ENCODE data around the gene IARS1.

IARS1 gene

DNA sequence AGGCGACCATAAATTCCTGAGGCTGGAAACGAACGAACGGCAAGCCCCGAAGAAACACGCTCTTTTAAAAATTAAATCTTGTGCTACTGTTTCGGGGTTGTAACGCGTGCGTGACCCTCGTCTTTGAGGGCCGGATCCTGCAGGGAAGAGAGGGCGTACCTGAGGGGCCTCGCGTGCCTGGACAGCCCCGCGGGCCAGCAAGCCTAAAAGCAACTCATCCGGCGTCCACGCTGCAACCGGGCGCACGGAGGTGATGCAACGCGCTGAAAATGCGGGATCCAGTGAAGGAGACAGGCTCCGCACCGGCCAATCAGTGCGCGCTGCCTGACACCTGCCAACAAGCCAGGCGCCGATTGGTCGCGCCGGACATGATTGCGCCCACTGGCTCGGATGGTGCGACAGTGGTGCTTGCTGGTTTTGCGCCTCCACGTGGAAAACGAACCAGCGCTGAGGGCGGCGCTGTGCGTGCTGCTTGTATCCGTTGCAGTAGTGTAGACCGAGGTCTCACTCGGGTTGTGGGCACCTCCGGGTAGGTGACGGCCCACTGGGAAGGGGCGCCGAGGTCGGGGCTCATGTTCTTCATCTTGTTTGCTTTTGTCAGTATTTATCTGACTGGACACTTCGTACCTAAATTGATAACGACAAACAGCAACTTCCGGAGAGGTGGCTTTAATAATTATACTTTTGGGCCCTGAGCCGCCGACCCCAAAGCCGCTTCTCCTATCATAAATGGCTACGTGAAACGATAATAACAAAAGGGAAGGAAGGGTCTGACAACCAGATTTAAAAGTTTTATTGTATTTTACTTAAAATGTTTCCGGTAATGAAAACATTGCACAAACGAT is at the start of gene IARS1:
Gene IARS1, minus strand, starts transcription at position 246 of the 845 bp plus-strand sequence. CDS start 4,278 bp downstream, outside the sequence.
- peak; percentile 98 for DNase-seq

GRCh38 chr9:92342825-92343488 is 49.5 kb upstream of the IARS1 start:
- DNase-seq: no peak

GRCh38 chr9:92341578-92341977 is 48.1 kb upstream of the IARS1 start:
- DNase-seq: no peak

- DNase-seq: no peak
Measured at GRCh38 chr9:92333282-92333634, 39.8 kb upstream of the IARS1 start.

GRCh38 chr9:92332577-92333281 is 39.2 kb upstream of the IARS1 start:
- no peak for DNase-seq

DNA sequence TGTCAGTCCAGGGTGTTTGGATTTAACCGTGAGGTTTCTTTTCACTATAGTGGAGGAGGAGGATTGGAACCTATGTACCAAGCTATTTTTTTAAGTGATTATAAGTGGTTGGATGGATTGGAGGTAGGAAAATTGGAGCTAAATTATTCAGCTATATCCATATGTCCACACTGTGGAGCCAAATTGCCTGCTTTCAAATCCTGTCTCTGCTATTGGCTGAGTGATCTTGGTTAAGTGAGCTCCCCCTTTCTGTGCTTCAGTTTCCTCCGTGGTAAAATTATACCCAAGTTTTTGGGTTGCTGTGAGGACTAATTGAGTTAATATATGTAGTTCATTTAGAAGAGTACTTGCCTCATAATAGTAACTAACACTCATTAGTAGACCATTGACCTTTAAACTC is 34.7 kb upstream of the IARS1 start:
- peak; percentile 71 for DNase-seq

DNA sequence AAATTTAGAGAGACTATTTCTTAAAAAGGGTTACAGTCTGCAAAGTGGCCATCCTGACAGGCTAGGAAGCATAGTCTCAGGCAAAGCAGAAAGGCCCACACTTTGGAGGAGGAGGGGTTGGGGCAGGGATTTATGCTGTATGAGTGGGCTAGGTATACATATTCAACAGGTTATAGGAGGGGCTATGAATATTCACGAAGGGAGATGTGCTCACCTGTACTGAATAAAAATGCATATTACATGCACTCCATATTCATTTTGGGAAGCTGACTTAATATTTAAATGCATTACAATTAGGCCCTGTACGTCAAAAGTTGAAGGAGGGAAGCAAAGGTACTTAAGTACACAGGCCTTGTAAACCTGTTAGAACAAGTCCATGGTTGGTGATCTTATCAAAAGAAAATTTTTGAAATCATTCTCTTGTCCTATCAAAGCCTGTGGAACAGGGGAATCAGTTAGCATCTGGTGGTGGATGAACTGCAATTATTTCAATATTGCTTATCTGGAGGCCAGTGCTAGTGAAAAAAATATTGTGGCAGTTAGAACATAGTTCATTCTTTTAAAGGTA is 33.9 kb upstream of the IARS1 start:
- peak; percentile 36 for DNase-seq

DNA sequence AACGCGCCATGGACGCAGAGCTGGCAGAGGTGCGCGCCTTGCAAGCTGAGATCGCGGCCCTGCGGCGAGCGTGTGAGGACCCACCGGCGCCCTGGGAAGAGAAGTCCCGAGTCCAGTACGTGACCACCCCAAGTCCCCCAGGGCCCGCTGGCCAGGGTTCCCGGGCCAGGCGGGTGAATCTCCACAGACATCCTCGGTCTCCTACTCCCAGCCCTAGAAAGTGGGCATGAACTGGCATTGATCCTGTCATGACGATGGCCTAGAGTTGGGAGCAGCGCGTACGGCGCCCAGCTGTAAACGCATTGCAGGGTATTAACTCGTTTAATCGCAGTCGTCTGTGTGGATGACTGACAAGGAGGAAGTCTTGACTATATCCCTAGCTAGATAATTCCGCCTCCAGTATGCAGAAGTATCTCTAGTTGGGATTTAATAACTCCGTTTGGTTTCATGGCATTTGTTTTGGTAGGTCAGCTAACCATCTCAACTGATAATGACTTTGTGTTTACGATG is 32.5 kb upstream of the IARS1 start:
- peak; percentile 71 for DNase-seq

- DNase-seq: peak; percentile 96
Measured at GRCh38 chr9:92325269-92325990, 31.9 kb upstream of the IARS1 start, which contains the start of the genes CENPP and NOL8. Gene CENPP (plus strand): TSS chr9:92325953. Gene NOL8 (minus strand): TSS chr9:92325350. CDS start chr9:92324161, 1,189 bp downstream.

DNA sequence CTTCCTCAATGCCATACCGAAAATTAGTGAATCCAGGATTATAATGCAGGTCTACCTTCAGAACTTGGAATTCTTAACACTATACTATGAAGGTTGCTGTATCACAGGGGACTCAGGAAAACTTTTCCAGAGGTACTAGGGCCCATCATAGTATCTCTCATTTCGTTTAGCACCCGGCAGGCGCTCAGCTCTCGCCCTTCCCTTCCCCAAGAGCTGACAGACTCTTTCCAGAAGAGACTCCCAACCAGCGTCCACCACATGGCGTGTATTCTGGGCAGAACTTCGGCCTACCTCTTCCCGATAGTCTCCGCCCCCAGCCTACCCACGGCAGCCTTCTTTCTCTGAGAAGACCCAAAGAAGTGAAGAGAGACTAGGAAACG is 31.4 kb upstream of the IARS1 start:
- DNase-seq: no peak

DNA sequence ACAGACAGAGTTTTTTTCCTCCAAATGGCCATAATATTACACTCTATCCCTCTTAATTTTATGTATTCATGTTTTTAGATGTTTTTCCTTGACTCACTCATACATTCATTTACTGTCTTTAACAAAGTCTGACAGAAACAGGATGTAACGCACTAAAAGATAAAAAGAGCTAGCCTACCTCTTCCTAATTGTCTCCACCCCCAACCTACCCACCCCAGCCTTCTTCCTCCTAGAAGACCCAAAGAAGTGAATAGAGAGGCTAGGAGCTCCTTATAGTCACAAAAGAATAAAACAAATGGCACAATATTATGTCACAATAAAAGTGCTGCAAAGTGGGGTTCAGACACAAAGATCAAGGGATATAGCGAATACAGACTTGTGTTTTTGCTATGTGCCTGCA is 30.9 kb upstream of the IARS1 start:
- peak; percentile 65 for DNase-seq

DNA sequence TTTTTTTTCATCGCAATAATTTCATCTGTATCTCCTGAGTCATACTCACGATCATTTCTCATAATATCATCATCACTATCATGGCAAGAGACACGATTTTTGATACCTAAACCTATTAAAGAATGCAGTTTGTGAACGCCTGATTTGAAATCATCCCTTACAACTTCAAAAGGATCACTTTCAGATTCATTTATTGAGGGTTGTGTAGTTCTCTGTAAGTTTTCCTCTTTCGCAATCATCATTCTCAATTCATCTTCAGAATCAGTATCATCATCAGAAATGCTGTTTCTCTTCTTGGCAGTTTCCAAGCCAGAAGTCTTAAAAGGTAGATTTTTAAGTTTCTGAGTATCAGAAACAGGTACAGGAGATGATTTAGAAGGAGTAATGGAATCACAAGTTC is 22.0 kb upstream of the IARS1 start:
- no peak for DNase-seq

DNA sequence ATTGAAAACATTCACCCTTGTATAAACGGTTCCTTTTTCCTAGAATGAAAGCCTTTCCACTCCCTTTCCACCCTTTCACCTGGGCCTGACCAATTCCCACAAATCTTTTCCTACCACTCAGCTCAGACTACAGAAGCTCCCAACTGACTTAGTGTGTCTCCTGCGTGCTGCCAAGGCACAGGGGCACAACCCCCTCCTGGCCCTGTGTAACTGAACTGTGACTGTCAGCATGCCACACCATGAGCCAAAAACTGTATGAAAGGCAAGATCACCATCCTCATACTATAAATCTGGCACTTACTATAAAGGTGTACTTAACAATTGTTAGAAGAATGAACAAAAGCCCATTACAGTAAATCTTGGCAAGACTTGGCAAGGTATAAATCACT is 20.1 kb upstream of the IARS1 start:
- DNase-seq: no peak

- DNase-seq: peak; percentile 64
Measured at GRCh38 chr9:92312887-92313623, 19.6 kb upstream of the IARS1 start.

DNA sequence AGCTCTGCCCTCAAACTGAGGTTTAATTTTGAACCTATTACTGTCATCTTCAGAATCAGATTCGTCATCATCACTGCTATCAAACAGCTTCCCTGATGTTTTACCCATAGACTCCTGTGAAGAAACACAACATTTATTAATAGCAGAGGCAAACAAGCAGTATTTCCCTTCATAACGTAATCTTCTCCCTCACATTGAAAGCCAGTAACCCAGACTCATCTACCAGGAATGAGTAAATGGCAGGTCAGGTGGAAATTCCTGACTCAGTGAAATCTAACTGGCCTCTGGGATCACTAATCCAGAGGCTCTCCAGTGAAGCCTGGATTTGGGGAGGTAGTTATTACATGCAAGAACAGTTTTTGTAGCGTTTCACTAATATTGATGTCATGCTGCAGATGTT is 17.1 kb upstream of the IARS1 start:
- DNase-seq: no peak

- DNase-seq: no peak
Measured at GRCh38 chr9:92308893-92309292, 15.4 kb upstream of the IARS1 start.

DNA sequence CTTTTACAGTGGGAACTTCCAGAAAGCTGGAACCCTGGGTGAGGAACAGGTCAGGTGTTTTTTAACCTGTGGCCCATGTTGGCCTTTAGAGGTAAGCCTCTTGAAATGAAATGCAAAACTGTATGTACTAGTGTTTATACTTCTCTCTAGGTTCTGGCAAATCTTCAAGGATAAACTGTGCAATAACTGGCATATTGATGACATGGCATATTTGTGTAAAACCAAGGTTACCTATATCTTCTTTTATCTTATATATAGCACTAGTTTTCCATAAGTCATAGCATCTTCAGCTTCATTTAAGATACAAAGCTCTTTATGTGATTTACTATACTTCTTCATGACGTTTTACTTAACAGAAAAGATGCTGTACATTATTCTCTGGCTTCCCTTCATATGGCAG is 7.4 kb upstream of the IARS1 start:
- no peak for DNase-seq

DNA sequence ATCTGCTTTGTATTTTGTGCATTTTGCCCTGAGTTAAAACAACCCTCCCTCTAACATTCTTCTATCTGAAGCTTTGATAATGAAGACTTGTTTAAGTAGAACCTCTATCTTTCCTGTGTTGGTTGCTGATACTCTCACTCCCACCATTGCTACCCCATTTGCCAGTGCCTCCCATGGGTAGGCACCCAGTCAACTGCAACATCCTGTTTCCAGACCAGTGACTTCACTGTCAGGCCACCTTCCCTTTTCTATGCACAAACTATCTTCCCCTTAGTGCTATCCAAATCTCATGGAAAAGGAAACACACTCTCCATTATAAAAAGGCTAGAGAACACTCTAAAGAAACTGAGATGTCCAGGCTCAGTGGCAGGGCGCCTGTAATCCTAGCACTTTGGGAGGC is 5.6 kb upstream of the IARS1 start:
- no peak for DNase-seq

GRCh38 chr9:92298036-92298435 is 4.5 kb upstream of the IARS1 start:
- no peak for DNase-seq

GRCh38 chr9:92297611-92298010 is 4.1 kb upstream of the IARS1 start:
- DNase-seq: no peak

DNA sequence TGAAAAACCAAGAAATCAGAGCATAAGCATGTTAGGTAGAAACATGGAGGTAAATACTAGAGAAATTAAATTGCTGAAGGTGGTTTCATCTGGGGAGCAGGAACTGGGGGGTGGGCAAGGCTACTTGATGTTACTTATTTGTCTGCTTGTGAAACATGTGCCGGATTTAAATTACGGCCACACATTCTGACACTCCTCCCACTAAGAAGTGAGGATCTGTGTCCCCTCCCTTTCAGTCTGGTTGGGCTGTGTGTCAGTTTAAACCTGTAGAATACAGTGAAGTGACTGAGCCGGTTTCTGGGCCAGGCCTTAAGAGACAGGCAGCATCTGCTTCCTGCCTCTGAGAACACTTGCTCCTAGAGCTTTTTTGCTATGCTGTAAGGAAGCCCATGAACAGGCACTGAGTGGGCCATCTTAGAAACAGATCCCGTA is 2.3 kb upstream of the IARS1 start:
- DNase-seq: peak; percentile 93
